Measurements from ENCODE around the gene RPL36.

DNA sequence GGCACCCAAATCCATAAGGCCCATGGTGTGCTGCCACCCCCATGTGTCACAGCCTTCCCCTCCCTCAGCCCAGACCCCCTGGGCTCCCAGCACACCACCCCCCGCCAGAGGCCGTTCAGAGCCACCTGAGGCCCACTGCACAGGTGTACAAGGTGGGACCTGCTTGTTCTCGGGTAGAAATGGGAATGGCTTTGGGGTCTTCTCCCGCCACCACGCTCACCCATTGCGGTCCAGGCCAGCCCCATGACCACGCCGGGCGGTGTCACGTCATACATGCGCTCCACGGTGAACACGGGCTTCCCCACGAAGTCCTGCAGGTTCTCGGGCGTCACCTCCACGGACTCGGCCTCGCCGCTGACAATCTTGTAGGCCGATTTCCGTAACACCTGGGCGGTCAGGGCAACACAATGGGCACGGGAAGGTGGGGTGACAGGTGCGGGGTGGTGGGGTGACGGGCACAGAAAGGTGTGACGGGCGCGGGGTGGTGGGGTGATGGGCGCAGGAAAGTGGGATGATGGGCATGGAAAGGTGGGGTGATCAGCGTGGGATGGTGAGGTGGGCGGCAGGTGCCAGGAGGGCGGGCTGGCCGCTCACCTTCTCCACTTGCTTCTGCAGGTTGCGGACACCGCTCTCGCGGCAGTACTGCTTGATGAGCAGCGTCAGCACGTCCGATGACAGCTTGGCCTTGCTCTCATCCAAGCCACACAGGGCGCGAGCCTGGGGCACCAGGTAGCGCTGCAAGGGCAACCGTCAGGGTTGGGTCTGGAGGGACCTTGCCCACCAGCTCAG, 4.3 kb downstream of the RPL36 start:
- TF ChIP-seq, protein P1, sequence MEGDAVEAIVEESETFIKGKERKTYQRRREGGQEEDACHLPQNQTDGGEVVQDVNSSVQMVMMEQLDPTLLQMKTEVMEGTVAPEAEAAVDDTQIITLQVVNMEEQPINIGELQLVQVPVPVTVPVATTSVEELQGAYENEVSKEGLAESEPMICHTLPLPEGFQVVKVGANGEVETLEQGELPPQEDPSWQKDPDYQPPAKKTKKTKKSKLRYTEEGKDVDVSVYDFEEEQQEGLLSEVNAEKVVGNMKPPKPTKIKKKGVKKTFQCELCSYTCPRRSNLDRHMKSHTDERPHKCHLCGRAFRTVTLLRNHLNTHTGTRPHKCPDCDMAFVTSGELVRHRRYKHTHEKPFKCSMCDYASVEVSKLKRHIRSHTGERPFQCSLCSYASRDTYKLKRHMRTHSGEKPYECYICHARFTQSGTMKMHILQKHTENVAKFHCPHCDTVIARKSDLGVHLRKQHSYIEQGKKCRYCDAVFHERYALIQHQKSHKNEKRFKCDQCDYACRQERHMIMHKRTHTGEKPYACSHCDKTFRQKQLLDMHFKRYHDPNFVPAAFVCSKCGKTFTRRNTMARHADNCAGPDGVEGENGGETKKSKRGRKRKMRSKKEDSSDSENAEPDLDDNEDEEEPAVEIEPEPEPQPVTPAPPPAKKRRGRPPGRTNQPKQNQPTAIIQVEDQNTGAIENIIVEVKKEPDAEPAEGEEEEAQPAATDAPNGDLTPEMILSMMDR (conservative IDR thresholded peaks at IDR 0.05; ENCODE audit: low read length) = no peak
- no peak for TF ChIP-seq EZH2phosphoT487 (IDR thresholded peaks at IDR 0.05; ENCODE audit: borderline replicate concordance)

Measured in Loucy (cell line).